Mammary epithelial cell (primary cell): ENCODE measurements around the gene NBEA.

Experiments
- EZH2 ChIP-seq: IDR thresholded peaks from 2 replicates; pipeline ENCODE4 v1.6.1; 2012; ENCODE audit warnings: low read length, inconsistent platforms, borderline replicate concordance
- TF ChIP-seq, protein P1 (sequence below), 2 donors: IDR thresholded peaks in 1 of 2; conservative IDR thresholded peaks in 1 of 2; 2 replicates each; pipeline ENCODE4 v1.5.1; 2011 to 2012; ENCODE audit warnings: inconsistent platforms in 2 of 2, low read length in 2 of 2, mild to moderate bottlenecking in 2 of 2, control low read depth in 1 of 2, low read depth in 1 of 2; ENCODE audit not compliant: insufficient read depth in 1 of 2; ENCODE audit errors: extremely low read depth in 1 of 2

DNA sequence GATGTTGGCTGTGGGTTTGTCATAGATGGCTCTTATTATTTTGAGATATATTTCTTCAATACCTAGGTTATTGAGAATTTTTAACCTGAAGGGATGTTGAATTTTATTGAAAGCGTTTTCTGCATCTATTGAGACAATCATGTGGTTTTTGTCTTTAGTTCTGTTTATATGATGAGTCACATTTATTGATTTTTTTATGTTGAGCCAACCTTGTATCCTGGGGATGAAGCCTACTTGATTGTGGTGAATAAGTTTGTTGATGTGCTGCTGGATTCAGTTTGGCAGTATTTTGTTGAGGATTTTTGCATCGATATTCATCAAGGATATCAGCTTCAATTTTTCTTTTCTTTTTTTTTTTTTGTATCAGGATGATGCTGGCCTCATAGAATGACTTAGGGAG, 29.4 kb downstream of the NBEA start:
- TF ChIP-seq, protein P1, sequence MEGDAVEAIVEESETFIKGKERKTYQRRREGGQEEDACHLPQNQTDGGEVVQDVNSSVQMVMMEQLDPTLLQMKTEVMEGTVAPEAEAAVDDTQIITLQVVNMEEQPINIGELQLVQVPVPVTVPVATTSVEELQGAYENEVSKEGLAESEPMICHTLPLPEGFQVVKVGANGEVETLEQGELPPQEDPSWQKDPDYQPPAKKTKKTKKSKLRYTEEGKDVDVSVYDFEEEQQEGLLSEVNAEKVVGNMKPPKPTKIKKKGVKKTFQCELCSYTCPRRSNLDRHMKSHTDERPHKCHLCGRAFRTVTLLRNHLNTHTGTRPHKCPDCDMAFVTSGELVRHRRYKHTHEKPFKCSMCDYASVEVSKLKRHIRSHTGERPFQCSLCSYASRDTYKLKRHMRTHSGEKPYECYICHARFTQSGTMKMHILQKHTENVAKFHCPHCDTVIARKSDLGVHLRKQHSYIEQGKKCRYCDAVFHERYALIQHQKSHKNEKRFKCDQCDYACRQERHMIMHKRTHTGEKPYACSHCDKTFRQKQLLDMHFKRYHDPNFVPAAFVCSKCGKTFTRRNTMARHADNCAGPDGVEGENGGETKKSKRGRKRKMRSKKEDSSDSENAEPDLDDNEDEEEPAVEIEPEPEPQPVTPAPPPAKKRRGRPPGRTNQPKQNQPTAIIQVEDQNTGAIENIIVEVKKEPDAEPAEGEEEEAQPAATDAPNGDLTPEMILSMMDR (conservative IDR thresholded peaks at IDR 0.05 in 1 of 2, IDR thresholded peaks at IDR 0.05 in 1 of 2; ENCODE audit: extremely low read depth in 1 of 2, insufficient read depth in 1 of 2, low read depth in 1 of 2, low read length in 2 of 2), result no peak
- TF ChIP-seq EZH2, result no peak
